Ovary (tissue), 3 donors: Measurements from ENCODE around the gene FHOD3.

Source experiments
- EP300 ChIP-seq: sonication (generic); formaldehyde crosslinking; IDR thresholded peaks from one replicate; pipeline ENCODE4 v1.6.1; 2017; ENCODE audit warnings: antibody characterized with exemption
- POLR2A ChIP-seq: fragments of 450-650 bp; IDR thresholded peaks from one replicate; pipeline ENCODE4 v1.6.1; 2017; ENCODE audit warnings: antibody characterized with exemption, mild to moderate bottlenecking, moderate library complexity
- TF ChIP-seq, protein P1 (sequence below), 3 donors: fragments of 450-650 bp in 2 of 3; fragments of 200-600 bp in 1 of 3; IDR thresholded peaks; one replicate each; pipeline versions ENCODE4 v1.5.1 to v1.8.0; 2016 to 2022; ENCODE audit warnings: antibody characterized with exemption in 3 of 3, mild to moderate bottlenecking in 1 of 3
- donor health status: DM: no; HTN: no; CAD: no.

- TF ChIP-seq, protein P1, sequence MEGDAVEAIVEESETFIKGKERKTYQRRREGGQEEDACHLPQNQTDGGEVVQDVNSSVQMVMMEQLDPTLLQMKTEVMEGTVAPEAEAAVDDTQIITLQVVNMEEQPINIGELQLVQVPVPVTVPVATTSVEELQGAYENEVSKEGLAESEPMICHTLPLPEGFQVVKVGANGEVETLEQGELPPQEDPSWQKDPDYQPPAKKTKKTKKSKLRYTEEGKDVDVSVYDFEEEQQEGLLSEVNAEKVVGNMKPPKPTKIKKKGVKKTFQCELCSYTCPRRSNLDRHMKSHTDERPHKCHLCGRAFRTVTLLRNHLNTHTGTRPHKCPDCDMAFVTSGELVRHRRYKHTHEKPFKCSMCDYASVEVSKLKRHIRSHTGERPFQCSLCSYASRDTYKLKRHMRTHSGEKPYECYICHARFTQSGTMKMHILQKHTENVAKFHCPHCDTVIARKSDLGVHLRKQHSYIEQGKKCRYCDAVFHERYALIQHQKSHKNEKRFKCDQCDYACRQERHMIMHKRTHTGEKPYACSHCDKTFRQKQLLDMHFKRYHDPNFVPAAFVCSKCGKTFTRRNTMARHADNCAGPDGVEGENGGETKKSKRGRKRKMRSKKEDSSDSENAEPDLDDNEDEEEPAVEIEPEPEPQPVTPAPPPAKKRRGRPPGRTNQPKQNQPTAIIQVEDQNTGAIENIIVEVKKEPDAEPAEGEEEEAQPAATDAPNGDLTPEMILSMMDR (IDR thresholded peaks at IDR 0.05) = no peak
- TF ChIP-seq EP300 (no peak), POLR2A (no peak)
Observed at GRCh38 chr18:36403896-36404820, 106.6 kb downstream of the FHOD3 start.
